ELR (cell line): Measurements from ENCODE around the gene ENTPD1.
"Not testable (repeated sequence)": the region's sequence is repeated elsewhere in the genome, so short reads cannot be mapped to it uniquely, and the experiment has no call there.

ENCODE experiments used
- DNase-seq: peaks from one replicate; pipeline ENCODE4 v3.0.0-alpha.2; 2015; ENCODE audit warnings: low read depth

Gene ENTPD1

GRCh38 chr10:95759233-95759826, 3.4 kb downstream of the ENTPD1 start:
- no peak for DNase-seq

GRCh38 chr10:95761939-95762492, 6.1 kb downstream of the ENTPD1 start:
- DNase-seq: no peak

GRCh38 chr10:95767884-95768556, 12.1 kb downstream of the ENTPD1 start:
- DNase-seq: peak; percentile 26

GRCh38 chr10:95770084-95770720, 14.2 kb downstream of the ENTPD1 start:
- no peak for DNase-seq

- not testable (repeated sequence) for DNase-seq
These were observed 17.5 kb downstream of the ENTPD1 start for GRCh38 chr10:95773454-95773853.

GRCh38 chr10:95777638-95778037, 21.7 kb downstream of the ENTPD1 start:
- not testable (repeated sequence) for DNase-seq

- no peak for DNase-seq
These were observed 26.4 kb downstream of the ENTPD1 start for GRCh38 chr10:95782318-95782717.

GRCh38 chr10:95783741-95784140, 27.8 kb downstream of the ENTPD1 start:
- no peak for DNase-seq

- no peak for DNase-seq
These were observed 28.4 kb downstream of the ENTPD1 start for GRCh38 chr10:95784279-95784913.

GRCh38 chr10:95785317-95785716, 29.4 kb downstream of the ENTPD1 start:
- no peak for DNase-seq

- no peak for DNase-seq
These were observed 30.1 kb downstream of the ENTPD1 start for GRCh38 chr10:95785942-95786669.

- no peak for DNase-seq
These were observed 31.5 kb downstream of the ENTPD1 start for GRCh38 chr10:95787447-95787846.

GRCh38 chr10:95788830-95789229, 32.9 kb downstream of the ENTPD1 start:
- no peak for DNase-seq

- no peak for DNase-seq
These were observed 33.9 kb downstream of the ENTPD1 start for GRCh38 chr10:95789902-95790301.

GRCh38 chr10:95790982-95791381, 35.0 kb downstream of the ENTPD1 start:
- no peak for DNase-seq

GRCh38 chr10:95791425-95791979, 35.5 kb downstream of the ENTPD1 start:
- DNase-seq: no peak

GRCh38 chr10:95792211-95792780, 36.3 kb downstream of the ENTPD1 start:
- DNase-seq: no peak

- no peak for DNase-seq
These were observed 36.9 kb downstream of the ENTPD1 start for GRCh38 chr10:95792874-95793285.

- no peak for DNase-seq
These were observed 37.6 kb downstream of the ENTPD1 start for GRCh38 chr10:95793401-95794045.

- no peak for DNase-seq
These were observed 38.2 kb downstream of the ENTPD1 start for GRCh38 chr10:95794195-95794594.

GRCh38 chr10:95795602-95796001, 39.6 kb downstream of the ENTPD1 start:
- DNase-seq: no peak
